B cell (primary cell): ENCODE data around the gene TANC1. TPM values are rescaled to one million over a fixed set of nuclear protein-coding genes. Genes with fewer than 3 reads are reported as not detected.

Experiments used
- ATAC-seq: fragments of 200-7000 bp; cut with Tn5 transposase; one replicate; pipeline ENCODE4 v1.10.0; 2021; ENCODE audit warnings: low read depth, mild to moderate bottlenecking, moderate number of reproducible peaks, moderate library complexity
- CTCF ChIA-PET: fragments of 350-600 bp; sonication (Branson Sonifier 250); formaldehyde crosslinking; loops from one replicate; lab custom pipeline; 2021; ENCODE audit warnings: antibody characterized with exemption, inconsistent platforms; lab: Charles Lee
- POLR2A ChIA-PET: fragments of 350-600 bp; sonication (Branson Sonifier 250); formaldehyde crosslinking; loops from one replicate; lab custom pipeline; 2021; ENCODE audit warnings: antibody characterized with exemption; lab: Charles Lee
- DNase-seq: peaks from one replicate; pipeline ENCODE4 v3.0.0; 2013
- H2AFZ ChIP-seq: 2 replicates; pipeline ENCODE4 v1.6.1; 2012; ENCODE audit warnings: mild to moderate bottlenecking, low read depth, low read length; ENCODE audit not compliant: insufficient read depth, poor library complexity, severe bottlenecking
- H3K27ac ChIP-seq, 2 donors: 1 replicate in 1 of 2; 2 replicates in 1 of 2; pipeline ENCODE4 v1.5.1; 2012 to 2013; ENCODE audit warnings: low read length in 2 of 2, mild to moderate bottlenecking in 2 of 2, moderate library complexity in 1 of 2
- H3K27me3 ChIP-seq, 4 experiments: fragments of 200-600 bp in 1 of 4; sonication (generic) in 1 of 4; replicated peaks in 1 of 4; 1 replicate in 2 of 4; 2 replicates in 2 of 4; pipeline versions ENCODE4 v1.6.1 to v1.7.0; 2013 to 2016; ENCODE audit warnings: low read length in 3 of 4, mild to moderate bottlenecking in 2 of 4, mixed read lengths in 1 of 4, moderate library complexity in 1 of 4; ENCODE audit not compliant: insufficient read depth in 4 of 4, control insufficient read depth in 3 of 4; ENCODE audit errors: control extremely low read depth in 1 of 4
- H3K36me3 ChIP-seq, 2 experiments: replicated peaks in 1 of 2; 1 replicate in 1 of 2; 2 replicates in 1 of 2; pipeline versions ENCODE4 v1.6.1 to v1.7.1; 2013; ENCODE audit warnings: low read length in 1 of 2; ENCODE audit not compliant: insufficient read depth in 2 of 2, control insufficient read depth in 1 of 2; ENCODE audit errors: control extremely low read depth in 1 of 2, extremely low read depth in 1 of 2
- H3K4me1 ChIP-seq, 2 donors: fragments of 200-600 bp in 1 of 2; sonication (generic) in 1 of 2; 1 replicate in 1 of 2; 2 replicates in 1 of 2; pipeline versions ENCODE4 v1.5.1 to v1.6.1; 2013 to 2017; ENCODE audit warnings: low read length in 2 of 2; ENCODE audit not compliant: control insufficient read depth in 2 of 2, insufficient read depth in 2 of 2
- H3K4me2 ChIP-seq: replicated peaks from 2 replicates; pipeline ENCODE3; 2012; ENCODE audit warnings: mild to moderate bottlenecking, low read depth, low read length; ENCODE audit not compliant: poor library complexity, severe bottlenecking
- H3K4me3 ChIP-seq, 5 experiments: fragments of 200-600 bp in 1 of 5; sonication (generic) in 1 of 5; 1 replicate in 3 of 5; 2 replicates in 2 of 5; pipeline versions ENCODE4 v1.5.1 to v1.7.0; 2011 to 2016; ENCODE audit warnings: low read length in 4 of 5, mild to moderate bottlenecking in 4 of 5, low read depth in 2 of 5, control low read depth in 1 of 5, moderate library complexity in 1 of 5; ENCODE audit not compliant: insufficient read depth in 1 of 5; ENCODE audit errors: control extremely low read depth in 1 of 5, extremely low read depth in 1 of 5
- H3K79me2 ChIP-seq: fragments of 200-600 bp; sonication (generic); one replicate; pipeline ENCODE4 v1.6.0; 2016; ENCODE audit warnings: low read length; ENCODE audit not compliant: control insufficient read depth, insufficient read depth
- H3K9ac ChIP-seq: fragments of 200-600 bp; sonication (generic); 2 replicates; pipeline ENCODE4 v1.6.1; 2017; ENCODE audit warnings: mild to moderate bottlenecking, low read length, moderate library complexity
- H3K9me3 ChIP-seq, 3 donors: one replicate each; pipeline versions ENCODE4 v1.6.1 to v1.7.1; 2013; ENCODE audit warnings: low read length in 2 of 3; ENCODE audit not compliant: control insufficient read depth in 2 of 3, insufficient read depth in 1 of 3; ENCODE audit errors: control extremely low read depth in 1 of 3
- H4K20me1 ChIP-seq: 2 replicates; pipeline ENCODE4 v1.6.0; 2012; ENCODE audit warnings: mild to moderate bottlenecking, low read length; ENCODE audit not compliant: insufficient read depth, control insufficient read depth, poor library complexity, severe bottlenecking
- H3K27ac Mint-ChIP-seq: one replicate; pipeline ENCODE4 v1.8.0; 2021; ENCODE audit warnings: mixed read lengths
- H3K27me3 Mint-ChIP-seq: one replicate; pipeline ENCODE4 v1.8.0; 2021; ENCODE audit warnings: mixed read lengths
- H3K4me1 Mint-ChIP-seq: one replicate; pipeline ENCODE4 v1.8.0; 2021; ENCODE audit warnings: mixed read lengths
- H3K4me3 Mint-ChIP-seq: one replicate; pipeline ENCODE4 v1.8.0; 2021; ENCODE audit warnings: mixed read lengths
- H3K9me3 Mint-ChIP-seq: one replicate; pipeline ENCODE4 v1.8.0; 2022; ENCODE audit warnings: mixed read lengths; ENCODE audit not compliant: insufficient read depth
- CTCF ChIP-seq: fragments of 200-600 bp; IDR thresholded peaks from one replicate; pipeline ENCODE4 v1.8.0; 2022; ENCODE audit warnings: antibody characterized with exemption, mild to moderate bottlenecking
- EZH2 ChIP-seq: IDR thresholded peaks from 2 replicates; pipeline ENCODE4 v1.6.1; 2012; ENCODE audit warnings: borderline replicate concordance, low read depth, mild to moderate bottlenecking, moderate library complexity, low read length; ENCODE audit not compliant: insufficient read depth, poor library complexity, severe bottlenecking
- WGBS: methylation state at CpG from one replicate; pipeline ENCODE4 v1.1.5; 2013; ENCODE audit warnings: missing lambda C conversion rate; ENCODE audit not compliant: insufficient coverage; 5-methylcytosine and 5-hydroxymethylcytosine counted together
- intact Hi-C: fragments of 100-400 bp; cut with micrococcal nuclease; formaldehyde crosslinking; loops from one replicate; pipeline ENCODE4 v1.10.0; 2022
- polyA plus RNA-seq: library from polyadenylated mRNA; depleted of rRNA; stranded (reverse); fragments of >200 nt; gene quantifications from 2 replicates; pipeline ENCODE4 v1.2.3, GENCODE V29; 2012
- total RNA-seq, 2 donors: library from RNA; stranded (reverse); fragments of 120-200 nt in 1 of 2; gene quantifications; 1 replicate in 1 of 2; 2 replicates in 1 of 2; pipeline versions ENCODE4 v1.2.3 to v1.2.4, GENCODE V29; 2013 to 2022

TANC1 gene
- total and polyA plus RNA-seq, 2 donors (not counting 1 experiment from before 2014, with no cell fraction given): 0.13 TPM; not detected in 1

- Histone ChIP-seq H2AFZ (no peak overlapping the region), H3K4me2 (no peak overlapping the region), H4K20me1 (no peaks in the 10 kb centered on the region), H3K27me3 (peaks cover 0 to 47% (median 32%) of the 10 kb centered on the region in 4 experiments), H3K4me1 (peaks cover 21 to 22% of the 10 kb centered on the region in 2 donors), H3K79me2 (no peaks in the 10 kb centered on the region), H3K36me3 (no peaks in the 10 kb centered on the region), H3K9me3 (no peaks in the 10 kb centered on the region), H3K27ac (no peak overlapping the region), H3K4me3 (no peak overlapping the region), H3K9ac (no peak overlapping the region)
- Mint-ChIP-seq H3K27me3 (peaks cover 54% of the 10 kb centered on the region), H3K4me3 (no peak overlapping the region), H3K27ac (no peak overlapping the region), H3K4me1 (peaks cover 14% of the 10 kb centered on the region), H3K9me3 (no peaks in the 10 kb centered on the region)
- DNase-seq (no peak), ATAC-seq (no peak)
- TF ChIP-seq CTCF (no peak), EZH2 (no peak)
- intact Hi-C loops: no loop called here
- ChIA-PET CTCF (no interaction called here), POLR2A (no interaction called here)
- no CpG with 5 or more reads among the region's 8 CpGs for WGBS
These were observed 4.9 kb downstream of the TANC1 start for GRCh38 chr2:158973116-158973956.

GRCh38 chr2:158975271-158975921, 7.0 kb downstream of the TANC1 start:
- POLR2A ChIA-PET: no interaction called here
- intact Hi-C loops: no loop called here
- Histone ChIP-seq H3K4me3 (no peak overlapping the region), H3K36me3 (no peaks in the 10 kb centered on the region), H2AFZ (no peak overlapping the region), H3K79me2 (no peaks in the 10 kb centered on the region), H3K4me2 (no peak overlapping the region), H3K9ac (no peak overlapping the region), H3K4me1 (peaks cover 2% of the 10 kb centered on the region in 2 donors), H4K20me1 (no peaks in the 10 kb centered on the region), H3K9me3 (no peaks in the 10 kb centered on the region), H3K27ac (no peak overlapping the region), H3K27me3 (peaks cover 0 to 28% (median 20%) of the 10 kb centered on the region in 4 experiments)
- TF ChIP-seq EZH2: no peak
- TF ChIP-seq CTCF: no peak
- H3K4me3 Mint-ChIP-seq: no peak overlapping the region
- peaks cover 2% of the 10 kb centered on the region for H3K4me1 Mint-ChIP-seq
- WGBS: 100% methylated on average over 5 of the region's 9 CpGs
- H3K9me3 Mint-ChIP-seq: no peaks in the 10 kb centered on the region
- H3K27me3 Mint-ChIP-seq: peaks cover 48% of the 10 kb centered on the region
- ATAC-seq (no peak), DNase-seq (no peak)
- H3K27ac Mint-ChIP-seq: no peak overlapping the region
- CTCF ChIA-PET: no interaction called here
